SHP77 treated with DMSO at 0.1 percent for 48 hours (cell line): Measurements from ENCODE around the gene HOXC11.

Experiments
- DNase-seq: peaks from one replicate; lab custom pipeline; 2025; lab: John Stamatoyannopoulos, UW

Gene HOXC11

GRCh38 chr12:53985994-53986685 is 13.2 kb downstream of the HOXC11 start:
- no peak for DNase-seq

- no peak for DNase-seq
These were observed 14.0 kb downstream of the HOXC11 start for GRCh38 chr12:53986686-53987483.

DNA sequence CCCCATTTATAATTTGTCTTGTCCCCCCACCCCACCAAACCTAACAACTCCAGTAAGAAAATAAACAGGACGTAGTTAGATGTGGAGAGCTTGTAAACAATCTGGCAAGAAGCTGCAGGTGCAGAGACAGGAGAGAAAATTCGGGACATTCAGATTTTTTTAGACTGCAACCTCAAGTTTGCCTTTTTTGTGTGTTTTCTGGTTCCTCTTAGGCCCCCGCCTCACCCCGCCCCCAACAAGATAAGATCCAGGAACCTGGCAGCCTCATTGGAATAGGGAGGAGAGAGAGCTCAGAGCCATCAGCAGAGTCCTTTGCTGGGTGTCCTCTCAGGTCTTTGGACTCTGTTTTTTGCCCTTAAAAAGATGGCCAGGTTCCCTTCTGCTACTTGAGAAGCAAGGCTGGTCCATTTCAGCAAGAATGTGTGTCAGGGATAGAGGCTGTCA is 14.9 kb downstream of the HOXC11 start:
- DNase-seq, result no peak

- DNase-seq, result no peak
These were observed 15.8 kb downstream of the HOXC11 start for GRCh38 chr12:53988541-53989226.

DNA sequence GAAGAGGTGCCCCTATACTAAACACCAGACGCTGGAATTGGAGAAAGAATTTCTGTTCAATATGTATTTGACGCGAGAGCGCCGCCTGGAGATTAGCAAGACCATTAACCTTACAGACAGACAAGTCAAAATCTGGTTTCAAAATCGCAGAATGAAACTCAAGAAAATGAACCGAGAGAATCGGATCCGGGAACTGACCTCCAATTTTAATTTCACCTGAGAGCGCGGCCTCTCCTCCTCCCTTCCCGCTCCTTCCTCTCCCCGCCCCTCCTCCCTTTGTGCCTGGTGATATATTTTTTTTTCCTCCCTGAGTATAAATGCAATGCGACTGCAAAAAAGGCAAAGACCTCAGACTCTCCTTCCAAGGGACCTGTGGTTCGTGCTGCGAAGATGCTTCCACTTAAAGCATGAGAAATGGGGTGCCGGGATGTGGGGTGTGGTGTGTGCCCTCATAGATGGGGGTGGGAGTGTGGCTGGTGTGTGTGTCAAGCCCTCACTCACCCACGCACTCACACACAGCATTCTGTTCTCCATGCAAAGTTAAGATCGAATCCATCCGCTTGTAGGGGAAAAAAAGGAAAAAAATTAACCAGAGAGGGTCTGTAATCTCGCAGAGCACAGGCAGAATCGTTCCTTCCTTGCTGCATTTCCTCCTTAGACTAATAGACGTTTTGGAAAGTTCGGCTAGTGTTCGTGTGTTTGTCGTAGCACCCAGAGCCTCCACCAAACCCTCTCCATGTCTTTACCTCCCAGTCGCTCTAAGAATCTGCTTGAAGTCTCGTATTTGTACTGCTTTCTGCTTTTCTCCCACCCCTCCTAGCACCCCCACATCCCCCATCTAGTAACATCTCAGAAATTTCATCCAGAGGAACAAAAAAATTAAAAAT is 16.5 kb downstream of the HOXC11 start:
- no peak for DNase-seq

DNA sequence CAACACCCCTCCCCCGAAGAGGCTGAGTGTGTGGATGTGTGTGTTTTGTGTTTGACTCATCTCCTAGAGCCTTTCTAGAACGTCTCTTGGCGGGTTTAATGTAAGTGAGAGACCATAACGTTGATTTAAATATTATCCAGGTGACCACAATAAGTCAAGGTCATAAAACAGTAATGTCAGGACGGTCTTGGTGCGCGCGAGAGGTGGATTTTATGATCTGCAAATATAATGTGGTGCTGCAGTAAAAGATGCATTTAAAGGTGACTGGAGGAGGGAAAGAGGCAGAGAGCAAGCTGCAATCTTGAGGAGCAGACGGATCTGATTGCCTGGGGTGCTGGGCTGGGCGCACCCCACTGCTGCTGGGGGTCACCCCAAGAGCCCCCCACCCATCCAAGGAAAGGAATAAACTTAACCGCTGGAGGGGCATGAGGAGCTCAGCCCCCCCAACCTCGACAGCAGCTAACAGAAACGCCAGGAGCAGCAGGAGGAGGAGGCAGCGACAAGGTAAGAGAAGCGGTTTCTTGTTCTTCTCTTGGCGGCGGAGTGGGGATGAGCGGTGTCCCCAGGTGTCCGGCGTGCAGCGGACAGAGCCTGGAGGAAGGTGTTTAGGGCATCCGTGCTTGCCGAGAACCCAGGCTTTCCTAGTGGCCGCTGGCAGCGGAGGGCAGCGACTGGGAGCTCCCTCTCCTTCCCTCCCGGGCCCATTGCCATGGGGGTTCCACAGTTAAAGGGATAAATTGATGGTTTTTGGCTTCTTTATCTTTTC is 17.6 kb downstream of the HOXC11 start:
- no peak for DNase-seq

GRCh38 chr12:53991077-53991460 is 18.1 kb downstream of the HOXC11 start:
- DNase-seq, result no peak

GRCh38 chr12:53992377-53992889 is 19.5 kb downstream of the HOXC11 start:
- DNase-seq, result no peak

GRCh38 chr12:53993162-53994008 is 20.5 kb downstream of the HOXC11 start:
- no peak for DNase-seq

- no peak for DNase-seq
These were observed 21.0 kb downstream of the HOXC11 start for GRCh38 chr12:53994009-53994263.

DNA sequence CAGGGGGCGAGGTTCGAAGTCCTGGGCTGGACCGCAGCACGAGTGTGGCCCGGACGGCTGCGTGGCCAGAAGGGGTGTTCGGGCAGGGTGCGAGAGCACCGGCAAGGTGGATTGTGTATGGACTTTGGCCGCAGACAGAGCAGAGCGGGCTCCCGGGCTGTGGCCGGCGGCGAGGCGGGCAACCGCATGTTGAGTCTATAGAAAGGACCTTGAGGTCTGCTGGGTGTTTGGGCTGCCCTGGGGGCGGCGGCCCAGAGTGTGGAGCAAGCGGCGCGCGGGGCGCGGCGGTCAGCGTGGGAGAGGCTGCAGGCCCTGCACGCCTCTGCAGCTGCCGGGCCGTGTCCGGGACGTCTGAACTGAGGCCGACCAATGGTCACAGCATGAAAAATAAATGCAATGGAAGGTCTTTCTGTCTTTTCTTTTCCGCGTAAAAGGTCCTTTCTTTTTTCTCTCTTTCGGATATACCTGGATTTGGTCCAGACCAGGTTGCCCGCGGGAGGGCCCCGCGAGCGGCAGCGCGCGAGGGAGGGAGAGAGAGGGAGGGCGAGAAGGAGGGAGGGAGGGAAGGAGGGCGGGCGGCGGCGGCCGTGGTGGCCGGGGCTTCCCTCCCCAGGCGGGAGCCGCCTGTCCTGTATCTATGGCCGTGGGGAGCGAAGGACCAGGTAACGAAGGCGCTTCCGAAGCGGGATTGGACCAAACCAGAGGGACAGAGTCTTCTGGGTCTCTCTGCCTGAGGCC is 21.5 kb downstream of the HOXC11 start:
- no peak for DNase-seq

DNA sequence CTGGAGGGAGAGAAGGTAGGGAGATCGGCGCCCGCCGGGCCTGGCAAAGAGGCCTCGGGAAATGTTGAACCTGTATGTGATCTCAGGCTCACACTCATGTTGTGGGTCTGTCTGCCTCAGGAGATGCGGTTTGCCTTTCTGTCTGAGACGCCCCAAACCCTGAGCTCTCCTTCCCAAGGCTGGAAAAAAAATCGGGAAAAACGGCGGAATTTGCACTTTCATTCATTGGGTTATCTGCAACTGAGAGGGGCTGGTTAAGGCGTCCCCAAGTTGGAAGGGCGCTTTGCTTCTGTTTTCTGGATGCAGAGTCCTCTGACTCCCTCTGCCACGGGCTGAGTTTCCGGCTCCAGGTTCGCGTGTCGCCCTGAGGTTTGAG is 22.1 kb downstream of the HOXC11 start:
- no peak for DNase-seq

GRCh38 chr12:53995378-53996239 is 22.7 kb downstream of the HOXC11 start:
- no peak for DNase-seq

- no peak for DNase-seq
These were observed 23.6 kb downstream of the HOXC11 start for GRCh38 chr12:53996240-53997203.

DNA sequence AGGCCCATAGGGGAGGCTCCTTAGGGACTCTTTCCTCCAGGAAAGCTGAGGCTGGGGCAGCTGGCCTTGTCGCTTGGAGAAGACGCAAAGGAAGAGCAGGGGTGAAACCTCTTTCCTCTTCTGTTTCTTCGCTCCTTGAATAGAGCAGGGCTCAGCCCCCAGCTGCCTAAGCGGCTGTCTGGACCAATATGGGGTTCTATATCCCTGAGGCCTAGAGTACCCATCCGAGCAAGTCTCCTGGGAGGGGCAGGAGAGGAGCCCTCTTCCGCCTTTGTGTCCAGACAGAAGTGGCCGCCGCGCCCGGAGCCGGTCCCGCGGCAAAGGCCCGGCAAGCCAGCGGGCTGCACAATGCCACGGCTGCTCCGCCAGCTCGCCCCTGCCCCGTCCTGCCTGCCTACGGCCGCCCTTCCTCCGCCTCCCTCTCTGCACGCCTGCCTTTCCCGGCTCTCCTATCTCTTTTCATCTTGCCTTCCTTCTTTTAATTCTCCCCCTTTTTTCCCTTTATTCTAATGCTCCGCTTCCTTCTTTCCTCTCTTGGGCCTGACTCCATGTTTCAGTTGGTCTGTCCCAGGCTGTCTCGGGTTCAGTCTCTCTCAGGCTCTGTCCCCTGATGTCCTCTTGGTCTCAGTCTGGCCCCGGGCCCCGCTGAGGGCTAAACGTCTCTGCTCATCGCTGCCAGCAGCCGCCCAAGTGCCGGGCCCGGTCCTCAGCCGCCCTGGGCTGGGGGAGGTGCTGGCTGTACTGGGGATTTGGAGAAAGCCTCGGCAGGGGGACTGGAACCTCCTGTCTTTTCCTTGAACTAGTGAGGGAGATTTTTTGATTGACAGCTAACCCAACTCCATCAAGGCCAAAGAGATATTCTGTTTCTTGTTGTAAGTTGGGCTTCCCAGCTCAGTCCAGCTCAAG is 24.5 kb downstream of the HOXC11 start:
- DNase-seq, result no peak
